NCI-H510A (cell line): ENCODE measurements around the gene TACC2.

Source experiments
- DNase-seq: peaks from one replicate; lab custom pipeline; 2025; lab: John Stamatoyannopoulos, UW

TACC2 gene

GRCh38 chr10:122273966-122274545, 285.1 kb downstream of the TACC2 start:
- DNase-seq: no peak

- DNase-seq: no peak
These were observed 287.7 kb downstream of the TACC2 start for GRCh38 chr10:122276611-122277208.

- no peak for DNase-seq
These were observed 288.7 kb downstream of the TACC2 start for GRCh38 chr10:122277526-122278136.

DNA sequence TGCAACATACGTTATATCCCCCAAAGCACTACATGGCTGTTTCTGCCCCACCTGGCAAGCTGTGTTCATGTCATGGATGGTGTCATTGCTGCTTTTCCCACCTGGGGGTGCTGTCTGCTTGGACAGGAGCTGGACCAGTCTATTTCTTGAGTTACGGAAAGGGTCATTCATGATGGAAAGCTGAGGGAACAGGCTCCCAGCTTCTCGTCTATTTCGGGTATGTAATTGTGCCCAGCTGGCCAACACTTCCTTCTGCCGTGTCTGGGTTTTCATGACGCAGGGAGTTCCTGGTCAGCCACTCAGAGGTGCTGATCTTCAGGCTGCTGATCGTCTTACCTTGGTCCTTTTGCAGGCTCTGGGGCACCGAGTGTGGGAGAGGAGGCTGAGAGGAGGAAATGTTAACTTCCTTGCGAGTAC, 290.8 kb downstream of the TACC2 start:
- DNase-seq: no peak

DNA sequence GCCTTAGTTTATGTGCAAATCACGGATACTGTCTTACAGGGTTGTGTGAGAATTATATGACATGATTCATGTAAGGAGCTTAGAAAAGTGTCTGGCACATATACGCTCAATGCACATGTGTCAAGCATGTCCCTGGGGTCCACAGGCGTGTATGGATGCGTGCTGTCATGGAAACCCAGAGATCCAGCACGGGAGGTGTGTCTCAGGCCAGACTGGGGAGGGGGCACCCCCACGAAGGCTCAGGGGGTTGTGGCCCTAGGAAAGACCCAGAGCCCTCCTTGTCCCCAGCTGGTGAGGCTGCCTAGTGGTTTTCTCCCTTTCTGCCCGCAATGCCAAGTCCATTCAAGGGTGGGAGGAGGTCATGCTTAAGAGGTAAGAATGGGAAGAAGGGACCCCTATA, 291.2 kb downstream of the TACC2 start:
- DNase-seq: no peak

DNA sequence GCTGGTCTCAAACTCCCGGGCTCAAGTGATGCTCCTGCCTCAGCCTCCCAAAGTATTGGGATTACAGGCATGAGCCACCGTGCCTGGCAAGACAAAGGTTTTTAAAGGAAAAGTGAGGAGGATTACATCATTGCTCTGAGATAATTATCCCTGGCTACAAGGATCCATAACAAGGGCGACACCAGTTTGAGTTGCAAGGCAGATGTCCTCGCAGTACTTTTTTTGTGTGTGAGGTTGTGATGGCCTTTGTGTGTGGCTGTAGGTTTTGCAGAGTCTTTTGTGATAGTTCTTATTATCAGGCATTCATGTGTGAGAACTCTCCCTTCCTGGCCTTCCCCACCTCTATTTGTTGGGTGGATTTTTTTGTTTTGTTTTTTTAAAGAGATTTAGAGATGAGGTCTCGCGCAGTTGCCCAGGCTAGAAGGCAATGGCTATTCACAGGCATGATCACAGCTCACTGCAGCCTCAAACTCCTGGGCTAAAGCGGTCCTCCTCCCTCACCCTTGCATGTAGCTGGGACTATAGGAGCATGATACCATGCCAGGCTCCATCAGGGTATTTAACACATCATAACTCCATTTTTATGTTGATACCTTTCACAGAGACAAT, 292.2 kb downstream of the TACC2 start:
- DNase-seq: no peak

DNA sequence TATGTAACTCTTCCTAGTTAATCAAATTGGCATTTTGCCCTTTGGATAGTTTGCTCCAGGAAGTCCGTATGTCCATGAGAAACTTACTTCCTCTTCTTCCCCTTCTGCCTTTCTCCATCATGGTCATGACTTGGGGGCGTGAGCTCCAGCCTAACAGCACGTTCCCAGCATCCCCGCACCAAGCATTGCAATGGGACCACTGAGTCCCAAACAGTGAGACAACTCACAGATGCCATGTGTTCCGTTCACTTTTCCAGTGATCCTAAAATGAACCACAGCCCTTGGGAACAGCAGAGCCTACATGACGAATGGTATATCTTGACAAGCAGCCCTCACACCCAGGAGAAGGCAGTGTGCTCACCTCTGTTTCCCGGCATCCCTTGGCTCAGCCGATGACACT, 292.8 kb downstream of the TACC2 start:
- no peak for DNase-seq

- no peak for DNase-seq
These were observed 293.3 kb downstream of the TACC2 start for GRCh38 chr10:122282253-122282671.

- no peak for DNase-seq
These were observed 293.9 kb downstream of the TACC2 start for GRCh38 chr10:122282909-122283308.

GRCh38 chr10:122285506-122286444, 296.8 kb downstream of the TACC2 start:
- DNase-seq: no peak

- no peak for DNase-seq
These were observed 297.9 kb downstream of the TACC2 start for GRCh38 chr10:122286867-122287266.

GRCh38 chr10:122287570-122287969, 298.6 kb downstream of the TACC2 start:
- no peak for DNase-seq

DNA sequence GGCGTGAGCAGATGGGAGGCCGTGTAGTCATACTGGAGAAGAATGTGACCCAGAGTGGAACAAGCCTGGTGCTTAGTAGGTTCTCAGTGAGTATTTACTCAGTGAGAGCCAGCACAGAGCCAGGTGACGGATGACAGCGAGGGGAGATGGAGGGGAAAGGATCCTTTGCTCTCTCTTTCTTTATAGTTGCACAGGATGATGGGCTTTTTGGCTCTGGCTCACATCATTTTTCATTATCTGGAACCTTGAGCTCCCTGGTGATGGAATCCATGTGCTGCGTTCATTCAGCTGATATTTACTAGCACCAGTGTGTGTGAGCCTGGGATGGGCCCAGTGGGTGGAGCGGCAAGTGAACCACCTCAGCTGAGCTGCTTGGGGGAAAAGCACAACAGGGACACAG, 299.3 kb downstream of the TACC2 start:
- DNase-seq: no peak

GRCh38 chr10:122288917-122289316, 300.0 kb downstream of the TACC2 start:
- DNase-seq: no peak

- DNase-seq: no peak
These were observed 301.4 kb downstream of the TACC2 start for GRCh38 chr10:122290334-122290733.

GRCh38 chr10:122290833-122291532, 302.0 kb downstream of the TACC2 start:
- no peak for DNase-seq

GRCh38 chr10:122291739-122292138, 302.8 kb downstream of the TACC2 start:
- DNase-seq: no peak

DNA sequence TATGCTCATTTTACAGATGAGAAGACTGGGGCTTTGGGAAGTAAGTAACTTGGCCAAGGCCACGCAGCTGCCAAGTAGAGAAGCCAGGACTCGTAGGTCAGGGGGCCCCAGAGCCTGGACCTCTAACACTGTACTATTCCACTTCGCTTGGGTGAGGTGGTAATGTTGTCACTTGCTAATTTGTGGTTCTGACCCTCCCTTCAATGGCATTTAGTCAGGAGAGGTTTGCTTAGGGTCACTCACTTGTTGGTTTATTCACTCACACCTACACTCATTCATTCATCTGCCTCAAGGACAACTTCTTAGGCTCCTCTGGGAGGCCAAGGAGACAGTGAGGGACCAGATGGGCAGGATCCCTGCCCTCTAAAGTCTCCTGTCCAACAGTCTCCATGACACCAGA, 303.4 kb downstream of the TACC2 start:
- DNase-seq: no peak

- no peak for DNase-seq
These were observed 304.4 kb downstream of the TACC2 start for GRCh38 chr10:122293156-122293960.

DNA sequence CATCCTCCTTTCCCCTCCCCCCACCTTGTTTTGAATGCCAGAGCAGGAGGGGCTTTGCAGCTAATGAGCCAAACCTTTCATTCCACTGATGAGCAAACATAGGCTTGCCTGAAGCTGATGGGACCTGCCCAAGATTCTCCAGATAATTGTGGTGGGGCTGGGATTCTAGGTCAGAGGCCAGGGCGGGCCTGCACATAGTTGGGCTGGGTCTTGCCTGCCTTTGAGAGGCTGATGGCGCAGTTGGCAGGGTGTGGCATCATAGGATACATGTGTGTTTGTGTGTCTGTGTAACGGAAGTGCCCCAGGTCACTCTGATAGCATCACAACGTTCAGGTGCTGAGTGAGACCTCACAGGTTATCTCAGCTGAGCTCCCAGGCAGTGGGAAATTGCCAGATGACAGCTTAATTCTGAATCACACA, 305.0 kb downstream of the TACC2 start:
- no peak for DNase-seq
